GM12875 (cell line): ENCODE results near the gene TRANK1.

ENCODE experiments used
- H3K4me3 ChIP-seq: one replicate; pipeline ENCODE4 v1.5.1; 2011; ENCODE audit warnings: low read depth, low read length, control low read depth
- CTCF ChIP-seq: IDR thresholded peaks from 2 replicates; pipeline ENCODE4 v1.5.1; 2011; ENCODE audit warnings: low read depth, mild to moderate bottlenecking, control low read depth, inconsistent platforms, low read length, moderate library complexity, borderline replicate concordance; ENCODE audit not compliant: insufficient read depth

The TRANK1 gene

DNA sequence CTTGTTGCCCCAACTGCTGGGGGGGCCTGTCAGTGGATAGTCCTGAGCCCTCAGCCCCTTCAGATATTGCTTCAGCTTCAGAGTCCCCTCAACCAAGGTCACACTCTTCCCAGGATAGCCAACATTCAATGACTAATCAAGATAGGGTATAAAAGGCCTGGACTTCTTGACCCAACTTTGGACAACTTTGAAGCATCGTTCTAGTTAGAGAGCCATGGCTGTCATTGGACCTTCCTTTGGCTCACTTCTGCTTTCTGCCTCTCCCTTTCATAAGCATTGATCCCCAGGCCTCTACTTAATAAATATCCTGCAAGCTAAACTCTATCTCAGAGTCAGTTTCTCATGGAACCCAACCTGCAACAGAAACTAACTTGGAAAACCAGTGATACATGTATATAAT is 149.2 kb downstream of the TRANK1 start:
- no peak for TF ChIP-seq CTCF
- no peak overlapping the region for H3K4me3 ChIP-seq

DNA sequence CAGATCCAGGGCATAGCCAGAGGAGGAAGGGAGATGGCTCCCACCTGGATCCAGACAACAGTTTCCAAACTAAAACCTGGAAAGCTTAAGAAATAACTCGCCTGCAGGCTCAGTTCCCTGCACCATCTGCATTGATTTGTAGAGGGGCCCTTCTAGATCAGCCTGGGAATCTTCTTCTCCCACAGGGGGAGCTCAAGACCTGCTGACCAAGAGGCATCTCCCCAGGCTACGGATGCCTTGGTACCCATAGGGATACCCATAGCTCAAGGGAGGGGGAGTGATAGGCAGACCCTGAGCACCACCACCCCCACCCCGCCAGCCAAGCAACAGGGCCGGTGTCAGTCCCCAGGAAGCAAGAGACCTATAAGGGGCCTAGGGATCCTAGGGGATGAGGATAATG is 152.5 kb downstream of the TRANK1 start:
- TF ChIP-seq CTCF = peak; percentile 59
- H3K4me3 ChIP-seq = no peak overlapping the region

GRCh38 chr3:36790765-36791164 is 154.1 kb downstream of the TRANK1 start:
- TF ChIP-seq CTCF = no peak
- no peak overlapping the region for H3K4me3 ChIP-seq

DNA sequence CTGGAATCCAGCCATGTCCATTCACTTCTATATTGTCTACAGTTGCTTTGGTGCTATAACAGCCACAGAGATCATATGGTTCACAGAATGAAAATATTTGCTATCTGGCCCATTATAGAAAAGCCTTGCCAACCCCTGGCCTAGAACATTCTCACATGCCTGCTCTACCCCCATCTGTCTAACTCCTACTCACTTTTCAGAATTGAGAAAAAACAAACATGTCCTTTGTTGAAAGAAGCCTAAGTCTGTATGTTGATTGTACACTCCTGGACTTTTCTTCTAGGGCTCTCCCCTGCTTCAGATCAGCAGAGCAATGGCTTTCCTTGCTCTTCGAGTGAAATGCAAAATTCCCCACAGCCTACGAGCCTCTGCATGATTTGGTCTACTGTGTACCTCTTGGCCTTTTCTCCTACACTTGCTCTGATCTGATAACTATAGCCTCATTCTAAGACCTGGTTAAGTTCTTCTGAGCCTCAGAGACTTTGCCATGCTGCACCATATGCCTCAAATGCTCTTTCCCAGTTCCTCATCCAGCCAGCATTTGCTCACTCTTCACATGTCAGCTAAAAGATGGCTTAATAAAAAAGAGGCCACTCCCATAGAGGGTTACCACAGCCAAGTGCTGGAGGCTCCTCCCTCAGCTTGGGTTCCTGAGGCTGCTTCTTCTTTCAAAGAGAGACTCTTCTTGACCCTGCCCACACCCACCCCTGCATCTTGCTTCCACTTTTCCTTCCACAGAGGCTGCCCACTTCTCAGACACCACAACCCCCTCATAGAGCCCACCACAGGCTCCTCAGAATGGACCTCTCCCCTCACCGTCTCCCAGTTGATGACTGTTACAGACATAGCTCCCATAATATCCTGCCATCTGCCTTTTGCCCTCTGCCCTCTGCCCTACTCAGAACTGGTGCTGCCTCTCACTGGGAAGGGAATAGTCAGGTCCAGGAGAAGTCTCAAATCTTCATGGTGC is 157.6 kb downstream of the TRANK1 start:
- no peak overlapping the region for H3K4me3 ChIP-seq
- no peak for TF ChIP-seq CTCF

DNA sequence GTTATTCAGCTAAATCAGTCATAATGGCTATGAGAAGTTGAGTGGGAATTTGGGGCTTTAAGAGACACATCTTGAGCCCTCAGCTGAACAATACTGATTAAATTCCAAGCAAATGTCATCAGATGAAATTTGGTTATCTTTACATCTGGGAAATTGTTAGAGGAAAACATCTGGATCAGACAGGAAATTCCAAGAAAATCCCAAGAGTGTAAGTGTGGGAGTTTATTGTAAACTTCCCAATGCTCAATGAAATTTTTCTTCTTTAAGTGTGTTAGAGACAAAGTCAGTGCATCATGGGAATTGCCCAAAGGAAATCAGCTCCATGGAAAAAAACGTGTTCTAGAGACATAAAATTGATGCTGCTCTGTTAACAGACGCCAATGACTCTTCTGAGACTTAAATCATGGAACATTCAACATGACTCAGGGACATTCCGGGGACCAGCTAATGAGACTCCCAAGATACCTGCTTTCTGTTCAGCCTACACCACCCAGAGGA is 160.7 kb downstream of the TRANK1 start:
- no peak overlapping the region for H3K4me3 ChIP-seq
- TF ChIP-seq CTCF = no peak

DNA sequence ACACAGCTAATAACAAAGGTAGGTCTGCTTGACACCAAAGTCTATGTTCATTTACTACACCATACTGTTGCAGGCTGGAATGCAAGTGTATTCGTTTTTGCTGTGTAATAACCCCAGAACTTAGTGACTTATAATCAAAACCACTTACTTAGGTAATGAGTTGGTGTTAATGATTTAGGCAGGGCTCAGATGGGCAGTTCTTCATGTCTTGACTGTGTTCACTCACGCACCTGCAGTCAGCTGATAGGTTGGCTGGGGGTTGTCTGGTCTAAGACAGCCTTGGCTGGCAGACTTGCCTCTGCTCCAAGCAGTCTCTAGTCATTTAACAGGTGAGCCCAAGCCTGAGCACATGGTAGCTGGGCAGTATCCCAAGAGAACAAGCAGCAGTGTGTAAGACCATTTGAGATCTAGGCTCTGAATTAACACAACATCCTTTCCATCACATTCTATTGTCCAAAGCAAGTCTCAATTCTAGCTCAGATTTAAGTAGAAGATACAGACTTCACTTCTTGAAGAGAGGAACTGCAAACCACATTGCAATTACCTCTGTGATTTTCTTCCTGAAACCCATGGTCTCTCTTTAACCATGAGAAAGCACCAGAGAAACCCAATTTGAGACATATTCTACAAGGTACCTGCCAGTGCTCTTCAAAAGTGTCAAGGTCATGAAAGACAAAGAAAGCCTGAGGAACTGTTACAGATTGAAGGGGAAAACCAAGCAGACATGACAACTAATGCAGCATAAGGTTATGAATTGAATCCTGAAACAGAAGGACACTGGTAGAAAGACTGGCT is 167.2 kb downstream of the TRANK1 start:
- no peak for TF ChIP-seq CTCF
- H3K4me3 ChIP-seq = no peak overlapping the region
